Skin epidermis (tissue), 12 donors: ENCODE measurements around the gene SLC26A9.

Source experiments
- H3K27ac ChIP-seq, 21 experiments: fragments of 200-600 bp; sonication (generic) in 11 of 21; one replicate each; pipeline ENCODE4 v1.5.0; 2020; ENCODE audit warnings: mild to moderate bottlenecking in 3 of 21, inconsistent platforms in 2 of 21, moderate library complexity in 2 of 21
- H3K4me3 ChIP-seq, 7 experiments: fragments of 200-600 bp; sonication (generic) in 2 of 7; one replicate each; pipeline ENCODE4 v1.5.0; 2020; ENCODE audit warnings: inconsistent platforms in 2 of 7, mild to moderate bottlenecking in 2 of 7, moderate library complexity in 1 of 7

The SLC26A9 gene

GRCh38 chr1:205943245-205943644 lies at the start of gene SLC26A9:
SLC26A9 (minus strand) TSS chr1:205943456; CDS start chr1:205935820, 7,636 bp downstream.
- no peak within 1 kb of the TSS for H3K27ac ChIP-seq
- H3K4me3 ChIP-seq = no peak within 1 kb of the TSS

- H3K27ac ChIP-seq = no peak overlapping the region
Measured at GRCh38 chr1:205992218-205992882, 49.1 kb upstream of the SLC26A9 start.

DNA sequence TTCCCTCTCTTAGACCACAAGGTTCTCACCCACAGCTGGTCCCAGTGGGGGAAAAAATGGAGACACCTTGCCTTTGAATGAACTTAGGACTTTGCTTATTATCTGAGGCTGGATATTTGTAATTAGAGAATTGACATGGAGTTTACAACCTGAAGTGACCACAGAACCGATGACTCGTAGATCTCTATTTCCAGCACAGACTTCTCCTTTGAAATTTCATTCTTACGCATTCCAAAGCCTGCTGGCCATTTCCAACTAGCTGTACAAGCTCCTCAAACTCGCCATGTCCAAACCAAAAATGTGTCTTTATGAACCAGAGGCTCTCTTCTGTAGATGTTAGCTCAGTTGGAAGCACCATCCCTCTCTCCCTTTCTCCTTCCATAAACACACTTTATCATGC lies 48.0 kb upstream of the SLC26A9 start:
- no peak overlapping the region for H3K27ac ChIP-seq

More at GRCh38 chr1:205992218-205992882, 49.1 kb upstream of the SLC26A9 start:
- H3K4me3 ChIP-seq = no peak overlapping the region

GRCh38 chr1:205990226-205990625 lies 47.0 kb upstream of the SLC26A9 start:
- Histone ChIP-seq H3K27ac (no peak overlapping the region), H3K4me3 (no peak overlapping the region)

More for the DNA sequence above, 48.0 kb upstream of the SLC26A9 start:
- no peak overlapping the region for H3K4me3 ChIP-seq

GRCh38 chr1:205989786-205990185 lies 46.5 kb upstream of the SLC26A9 start:
- H3K27ac ChIP-seq = peak overlapping the region in 4 of 21 experiments; percentile 8 to 44 (median 26)
- H3K4me3 ChIP-seq = no peak overlapping the region

DNA sequence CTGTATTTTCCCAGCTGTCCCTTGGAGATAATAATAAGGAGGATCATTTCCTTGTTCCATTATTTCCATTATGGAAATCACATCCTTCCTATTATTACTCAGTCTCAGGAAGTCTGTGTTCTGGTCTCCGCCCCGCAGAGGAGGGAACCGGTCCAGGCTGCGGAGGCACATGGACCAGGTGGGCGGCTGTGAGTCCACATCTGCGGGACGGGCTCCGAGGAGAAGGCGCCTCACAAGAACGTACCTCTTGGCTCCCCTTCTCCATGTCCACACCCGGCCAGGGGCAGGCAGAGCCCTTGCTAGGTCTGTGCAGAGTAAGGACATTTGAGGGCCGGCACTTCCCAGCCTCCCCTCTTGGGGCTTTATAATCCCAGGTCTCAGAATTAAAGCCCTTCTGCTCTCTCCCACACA lies 45.3 kb upstream of the SLC26A9 start:
- H3K4me3 ChIP-seq = no peak overlapping the region
- H3K27ac ChIP-seq = peak overlapping the region in 6 of 21 experiments; percentile 8 to 63 (median 41)

- no peak overlapping the region for H3K4me3 ChIP-seq
- H3K27ac ChIP-seq = peak overlapping the region in 1 of 21 experiments; percentile 51
Measured at GRCh38 chr1:205986861-205987260, 43.6 kb upstream of the SLC26A9 start.

GRCh38 chr1:205986292-205986691 lies 43.0 kb upstream of the SLC26A9 start:
- Histone ChIP-seq H3K4me3 (no peak overlapping the region), H3K27ac (peak overlapping the region in 5 of 21 experiments; percentile 38 to 51 (median 45))

DNA sequence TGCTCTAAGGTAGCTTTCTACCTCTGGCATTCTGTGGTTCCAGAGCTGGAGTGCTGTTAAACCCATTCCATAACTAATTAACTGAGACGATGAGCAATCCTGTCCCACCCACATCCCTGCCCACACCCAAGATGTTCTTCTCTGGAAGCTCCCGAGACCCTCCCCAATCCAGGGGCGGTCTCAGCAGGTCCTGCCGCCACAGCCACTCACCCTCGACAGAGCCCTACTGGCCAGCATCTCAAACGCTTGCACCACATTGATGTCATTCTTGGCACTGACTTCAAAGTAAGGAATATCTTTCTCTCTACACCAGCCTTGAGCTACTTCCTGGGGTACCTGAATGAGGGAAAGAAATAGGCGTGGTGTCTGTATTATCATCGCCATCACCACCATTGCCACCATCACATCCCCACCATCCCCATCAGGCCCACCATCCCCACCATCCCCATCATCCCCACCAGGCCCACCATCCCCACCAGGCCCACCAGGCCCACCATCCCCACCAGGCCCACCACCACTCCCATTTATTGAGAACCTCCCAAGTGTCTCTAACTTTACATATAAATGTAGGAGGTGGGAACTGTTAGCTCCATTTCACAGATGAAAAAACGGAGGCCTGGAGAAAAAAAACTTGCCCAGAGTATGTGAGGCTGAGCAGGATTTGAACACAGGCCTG lies 42.2 kb upstream of the SLC26A9 start:
- Histone ChIP-seq H3K27ac (peak overlapping the region in 8 of 21 experiments; percentile 1 to 51 (median 35)), H3K4me3 (no peak overlapping the region)

DNA sequence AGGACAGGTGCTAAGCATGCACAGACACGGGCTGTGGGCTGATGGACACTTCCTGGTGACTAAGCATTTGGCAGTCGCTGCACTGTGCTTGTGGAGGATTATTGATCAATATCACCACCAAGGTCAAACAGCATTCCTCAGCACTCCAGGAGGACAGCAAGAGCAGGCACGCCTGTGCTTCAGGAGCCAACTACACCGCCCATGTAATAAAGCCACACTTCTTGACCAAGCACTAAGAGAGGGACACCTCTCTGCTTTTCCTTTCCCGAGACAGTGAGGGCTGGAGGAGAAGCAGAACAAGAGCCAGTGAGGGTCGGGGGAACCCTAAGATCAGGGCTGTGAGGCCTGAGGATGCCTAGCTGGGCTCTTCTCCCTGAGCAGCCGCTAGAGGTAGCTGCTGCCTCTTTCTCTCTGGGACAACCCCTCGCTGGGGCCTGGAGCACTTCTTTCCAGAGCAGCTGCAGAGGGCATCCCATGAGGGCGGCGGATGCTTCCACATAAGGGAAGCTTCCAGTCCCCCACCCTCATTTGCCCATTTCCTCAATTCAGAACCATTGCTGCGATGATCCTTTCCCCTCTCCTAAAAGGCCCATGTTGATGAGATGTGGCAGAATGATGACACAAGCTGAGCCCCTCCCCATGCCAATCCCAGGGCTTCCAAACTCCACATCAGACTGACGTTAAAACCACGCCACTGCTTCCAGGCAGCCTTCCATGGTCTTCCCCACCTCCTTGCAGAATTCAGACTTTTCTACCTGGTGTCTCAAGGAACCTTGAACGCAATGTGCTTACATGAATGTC lies 40.9 kb upstream of the SLC26A9 start:
- Histone ChIP-seq H3K27ac (peak overlapping the region in 15 of 21 experiments; percentile 1 to 66 (median 31)), H3K4me3 (no peak overlapping the region)

- Histone ChIP-seq H3K4me3 (no peak overlapping the region), H3K27ac (no peak overlapping the region)
Measured at GRCh38 chr1:205981257-205981656, 38.0 kb upstream of the SLC26A9 start.

GRCh38 chr1:205980237-205980870 lies 37.1 kb upstream of the SLC26A9 start:
- no peak overlapping the region for H3K27ac ChIP-seq

DNA sequence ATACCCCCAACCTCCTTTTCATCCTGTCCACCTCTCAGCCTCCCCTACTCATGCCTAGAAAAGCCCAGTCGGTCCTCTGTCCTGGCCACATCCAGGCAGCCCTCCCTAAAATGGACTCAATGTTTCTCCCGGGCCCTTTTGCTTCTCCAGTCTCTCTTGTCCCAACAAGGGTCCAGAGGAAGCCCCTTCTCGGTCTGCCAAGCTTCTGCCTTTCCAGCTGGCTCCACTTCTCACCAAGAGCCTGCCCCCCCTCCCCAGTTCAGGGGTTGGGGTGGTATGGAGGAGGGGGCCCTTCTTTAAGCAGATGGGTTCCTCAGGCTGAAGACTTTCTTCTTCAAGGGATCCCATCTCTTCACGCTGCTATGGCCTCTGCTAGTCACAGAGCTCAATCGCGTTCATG lies 36.0 kb upstream of the SLC26A9 start:
- no peak overlapping the region for H3K27ac ChIP-seq

More at GRCh38 chr1:205980237-205980870, 37.1 kb upstream of the SLC26A9 start:
- no peak overlapping the region for H3K4me3 ChIP-seq

DNA sequence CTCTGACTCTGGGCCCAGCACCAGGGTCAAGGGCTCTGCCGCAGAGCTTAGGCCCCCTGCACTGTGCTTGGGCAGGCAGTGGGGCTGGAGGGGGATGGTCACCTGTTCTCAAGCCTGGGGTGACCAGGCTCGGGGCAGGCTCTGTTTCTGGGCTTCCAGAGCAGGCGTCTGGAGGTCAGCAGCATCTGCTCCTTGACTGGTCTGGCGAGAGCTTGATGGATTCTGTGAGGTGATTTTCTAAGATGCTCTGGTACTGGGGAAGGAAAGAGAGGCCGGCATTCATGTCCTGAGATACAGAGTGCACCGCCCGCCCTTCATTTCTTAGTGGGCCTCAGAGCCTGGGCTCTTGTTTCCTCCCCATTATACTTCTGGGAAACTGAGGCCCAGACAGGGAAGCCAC lies 35.4 kb upstream of the SLC26A9 start:
- Histone ChIP-seq H3K27ac (no peak overlapping the region), H3K4me3 (no peak overlapping the region)

More for the DNA sequence above, 36.0 kb upstream of the SLC26A9 start:
- H3K4me3 ChIP-seq = no peak overlapping the region

DNA sequence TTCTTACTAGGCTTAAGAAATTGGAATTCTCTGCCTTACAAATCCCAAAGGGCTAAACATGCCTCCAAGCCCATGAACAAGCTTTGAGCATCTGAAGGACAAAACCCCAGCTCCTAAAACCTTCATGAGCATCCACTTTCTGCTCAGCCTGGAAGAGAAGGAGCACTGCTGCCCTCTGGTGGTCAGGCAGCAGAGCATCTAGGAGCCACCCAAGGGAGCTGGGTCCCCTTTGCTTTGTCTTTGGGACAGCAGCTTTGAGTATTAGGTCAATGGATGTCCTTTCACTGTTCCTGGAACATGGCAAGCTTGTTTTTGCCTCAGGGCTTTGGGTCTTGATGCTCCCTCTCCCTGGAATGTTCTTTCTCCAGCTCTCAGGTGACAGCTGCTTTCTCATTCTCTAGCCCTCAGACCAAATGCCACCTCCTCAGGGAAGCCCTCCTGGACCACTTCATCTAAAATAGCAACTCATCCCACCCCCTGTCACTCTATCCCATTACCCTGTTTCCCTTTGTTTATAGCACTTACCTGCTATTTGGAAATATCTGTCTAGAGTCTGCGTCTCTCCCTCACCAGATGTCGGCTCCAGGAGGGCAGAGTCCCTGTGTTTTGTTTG lies 34.3 kb upstream of the SLC26A9 start:
- no peak overlapping the region for H3K4me3 ChIP-seq
- no peak overlapping the region for H3K27ac ChIP-seq

GRCh38 chr1:205976708-205977401 lies 33.6 kb upstream of the SLC26A9 start:
- H3K27ac ChIP-seq = no peak overlapping the region
- H3K4me3 ChIP-seq = no peak overlapping the region

- no peak overlapping the region for H3K4me3 ChIP-seq
- H3K27ac ChIP-seq = no peak overlapping the region
Measured at GRCh38 chr1:205976036-205976435, 32.8 kb upstream of the SLC26A9 start.

DNA sequence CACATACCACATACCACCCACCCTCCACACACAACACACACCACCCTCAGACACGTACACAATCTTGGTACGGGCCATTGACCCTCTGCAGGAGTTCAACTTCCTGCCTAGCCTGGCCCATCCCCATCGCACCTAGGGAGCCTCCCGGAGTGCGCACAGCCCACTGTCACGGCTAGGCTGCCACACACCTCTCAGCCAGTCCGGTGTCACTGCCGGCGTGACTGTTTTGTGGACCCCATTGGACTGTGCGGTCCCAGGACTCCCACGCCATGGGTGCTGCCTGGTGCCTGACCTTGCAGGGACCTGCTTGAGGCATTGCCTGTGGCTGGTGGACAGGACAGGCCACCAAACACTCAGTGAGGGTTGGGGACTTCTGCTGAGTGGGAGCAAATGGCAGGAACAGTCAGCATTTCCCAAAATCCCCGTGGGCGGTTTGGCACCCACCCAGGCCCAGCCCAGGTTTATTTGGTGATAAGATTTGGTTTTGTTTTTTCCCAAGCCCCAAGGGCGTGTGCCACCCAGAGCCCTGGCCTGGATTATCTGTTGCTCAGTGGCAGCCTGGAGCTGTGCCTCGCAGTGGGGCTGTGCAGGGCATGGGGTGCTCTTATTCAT lies 32.2 kb upstream of the SLC26A9 start:
- no peak overlapping the region for H3K4me3 ChIP-seq
- H3K27ac ChIP-seq = peak overlapping the region in 1 of 21 experiments; percentile 16
